NCI-H2107 (cell line): ENCODE measurements around the gene ANKRD37.

ENCODE experiments used
- DNase-seq: peaks from one replicate; lab custom pipeline; 2025; lab: John Stamatoyannopoulos, UW

The ANKRD37 gene

GRCh38 chr4:185380320-185380719 is 16.3 kb upstream of the ANKRD37 start:
- no peak for DNase-seq

- no peak for DNase-seq
Observed at GRCh38 chr4:185381288-185382196, 15.1 kb upstream of the ANKRD37 start.

- no peak for DNase-seq
Observed at GRCh38 chr4:185382754-185383153, 13.9 kb upstream of the ANKRD37 start.

GRCh38 chr4:185383451-185383850 is 13.2 kb upstream of the ANKRD37 start:
- no peak for DNase-seq

DNA sequence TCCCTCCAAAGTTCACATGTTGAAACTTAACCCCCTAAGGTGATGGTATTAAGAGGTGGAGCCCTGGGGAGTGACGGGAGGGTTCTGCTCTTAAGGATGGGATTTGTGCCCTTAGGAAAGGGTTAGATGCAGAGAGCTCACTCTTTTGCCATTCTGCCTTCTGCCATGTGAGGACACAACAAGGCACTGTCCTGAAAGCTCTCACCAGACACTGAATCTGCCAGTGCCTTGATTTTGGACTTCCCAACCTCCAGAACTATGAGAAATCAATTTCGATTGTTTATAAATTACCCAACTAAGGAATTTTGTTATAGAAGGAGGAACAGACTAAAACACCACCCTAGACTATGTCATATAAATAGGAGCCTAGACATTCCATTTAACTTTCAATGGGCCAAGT is 12.6 kb upstream of the ANKRD37 start:
- DNase-seq, result no peak

DNA sequence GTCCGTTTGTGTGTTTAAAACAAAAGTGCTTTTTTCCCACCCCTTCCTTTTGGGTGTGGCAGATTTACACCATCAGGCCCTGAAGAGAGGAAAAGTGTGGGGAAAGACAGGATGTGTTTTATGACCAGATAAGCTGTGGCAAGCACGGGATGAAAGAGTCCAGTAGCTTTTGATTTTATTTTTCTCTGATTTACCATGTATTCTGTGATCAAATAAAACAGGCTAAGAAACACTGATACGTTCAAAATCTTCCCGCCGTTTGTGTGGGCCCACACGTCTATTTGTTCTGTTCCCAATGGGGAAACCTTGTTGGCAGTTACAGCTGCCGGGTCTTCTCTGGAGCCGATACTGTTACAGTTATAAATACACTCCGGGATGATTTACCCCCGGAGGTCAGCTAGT is 11.7 kb upstream of the ANKRD37 start:
- no peak for DNase-seq

- DNase-seq, result no peak
Observed at GRCh38 chr4:185387957-185388356, 8.7 kb upstream of the ANKRD37 start.

- no peak for DNase-seq
Observed at GRCh38 chr4:185390941-185391340, 5.7 kb upstream of the ANKRD37 start.

DNA sequence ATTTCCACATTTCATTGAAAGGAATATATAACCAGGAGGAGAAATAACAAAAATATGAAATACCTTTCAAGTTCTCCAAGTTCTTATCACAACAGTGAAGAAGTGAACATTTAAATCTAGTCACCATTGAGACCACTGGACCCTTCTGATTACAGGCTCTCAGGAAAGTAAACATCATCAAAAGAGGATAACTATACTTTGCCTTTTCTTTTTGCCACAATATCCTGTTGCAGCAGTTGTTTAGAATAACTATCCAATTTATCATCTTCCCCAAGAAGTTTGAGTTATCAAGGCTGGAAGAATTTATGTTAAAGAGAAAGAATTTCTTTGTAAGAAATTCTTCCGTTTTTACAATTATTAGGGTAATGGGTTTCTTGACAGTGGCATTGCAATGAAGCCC is 4.5 kb upstream of the ANKRD37 start:
- DNase-seq, result no peak

- DNase-seq, result no peak
Observed at GRCh38 chr4:185394568-185395237, 1.9 kb upstream of the ANKRD37 start.

- no peak for DNase-seq
Observed at GRCh38 chr4:185395238-185395955, 1.2 kb upstream of the ANKRD37 start, which contains the start of gene LRP2BP. Gene LRP2BP, minus strand, starts transcription at chr4:185395924. Its CDS starts 17,738 bp downstream, at chr4:185378186.

- DNase-seq, result peak; percentile 75
Observed at GRCh38 chr4:185395956-185396723, 501 bp upstream of the ANKRD37 start.

- DNase-seq, result no peak
Observed at GRCh38 chr4:185398618-185399017, 2.0 kb downstream of the ANKRD37 start.

DNA sequence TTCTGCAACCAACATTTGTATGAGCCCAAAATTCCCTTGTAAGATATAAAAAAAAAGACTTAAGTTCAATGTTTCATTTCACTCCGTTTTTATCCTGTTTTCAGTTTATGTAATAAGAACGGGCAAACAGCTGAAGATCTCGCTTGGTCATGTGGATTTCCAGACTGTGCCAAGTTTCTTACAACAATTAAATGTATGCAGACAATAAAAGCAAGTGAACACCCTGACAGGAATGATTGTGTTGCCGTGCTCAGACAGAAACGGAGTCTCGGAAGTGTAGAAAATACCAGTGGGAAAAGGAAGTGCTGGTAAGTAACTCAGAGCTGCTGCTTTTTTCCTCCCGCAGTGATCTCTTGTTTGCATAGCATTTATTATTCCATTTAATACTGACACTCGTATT is 2.8 kb downstream of the ANKRD37 start:
- DNase-seq, result no peak

DNA sequence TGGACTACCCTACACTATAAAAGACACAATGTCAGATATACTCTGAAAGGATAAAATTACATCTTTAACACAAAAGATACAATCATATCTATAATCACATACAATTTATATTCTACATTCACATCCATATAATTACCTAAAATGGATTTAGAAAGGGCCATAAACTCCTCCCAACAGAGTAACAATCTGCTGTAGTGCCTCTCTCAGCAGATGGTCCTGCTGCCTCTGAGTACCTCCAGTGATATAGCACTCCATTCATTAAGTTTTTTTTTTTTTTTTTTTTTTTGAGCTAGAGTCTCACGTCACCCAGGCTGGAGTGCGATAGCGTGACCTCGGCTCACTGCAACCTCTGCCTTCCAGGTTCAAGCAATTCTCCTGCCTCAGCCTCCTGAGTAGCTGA is 7.4 kb downstream of the ANKRD37 start:
- no peak for DNase-seq

DNA sequence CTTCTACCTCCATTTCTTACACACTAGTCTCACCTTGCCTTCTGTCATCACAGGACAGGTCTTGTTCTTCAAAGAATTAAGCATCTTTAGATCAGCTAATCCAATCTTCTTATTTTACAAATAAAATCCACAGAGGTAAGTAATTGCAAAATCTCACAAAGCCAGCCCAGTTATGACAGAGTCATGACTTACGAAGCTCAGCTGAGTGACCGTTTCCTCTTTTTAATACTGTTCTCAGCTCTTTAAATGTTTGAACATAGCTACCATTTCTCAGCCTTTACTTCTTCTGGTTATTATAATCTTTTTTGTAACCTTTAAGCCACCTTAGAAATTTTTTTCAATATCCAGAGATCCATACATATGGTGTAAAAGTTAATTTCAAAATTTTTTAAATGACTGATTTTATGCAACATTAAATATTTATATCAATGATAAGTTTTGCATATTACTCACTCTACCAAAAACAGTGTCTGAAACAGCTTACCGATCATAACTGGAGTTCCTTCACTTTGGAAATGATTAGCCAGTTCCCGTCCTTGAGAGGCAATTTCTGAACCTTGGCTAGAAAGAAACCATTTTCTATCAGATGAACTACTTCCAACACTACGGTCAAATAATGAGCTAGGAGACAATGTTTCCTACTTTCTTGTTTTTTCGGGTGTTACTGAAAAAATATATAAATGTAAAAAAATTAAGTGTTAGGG is 8.8 kb downstream of the ANKRD37 start:
- no peak for DNase-seq

DNA sequence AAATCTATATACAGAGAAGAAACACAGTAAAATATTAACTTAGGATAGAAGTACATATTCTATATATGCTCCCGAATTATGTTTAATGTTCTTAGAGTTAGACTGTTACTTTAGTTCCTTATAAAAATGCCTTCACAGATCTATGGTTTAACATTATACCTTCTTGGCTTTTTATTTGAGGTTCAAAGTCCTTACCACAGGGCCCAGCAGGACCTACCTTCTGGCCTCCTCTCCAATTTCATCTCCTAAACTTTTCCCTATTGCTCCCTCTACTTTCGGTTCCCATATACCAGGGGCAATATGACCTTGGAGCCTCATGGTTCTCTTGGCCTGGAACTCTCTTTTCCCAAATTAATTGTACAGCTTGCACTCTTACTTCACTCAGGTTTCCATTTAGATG is 11.8 kb downstream of the ANKRD37 start:
- DNase-seq, result no peak

GRCh38 chr4:185411849-185412248 is 15.2 kb downstream of the ANKRD37 start:
- no peak for DNase-seq

DNA sequence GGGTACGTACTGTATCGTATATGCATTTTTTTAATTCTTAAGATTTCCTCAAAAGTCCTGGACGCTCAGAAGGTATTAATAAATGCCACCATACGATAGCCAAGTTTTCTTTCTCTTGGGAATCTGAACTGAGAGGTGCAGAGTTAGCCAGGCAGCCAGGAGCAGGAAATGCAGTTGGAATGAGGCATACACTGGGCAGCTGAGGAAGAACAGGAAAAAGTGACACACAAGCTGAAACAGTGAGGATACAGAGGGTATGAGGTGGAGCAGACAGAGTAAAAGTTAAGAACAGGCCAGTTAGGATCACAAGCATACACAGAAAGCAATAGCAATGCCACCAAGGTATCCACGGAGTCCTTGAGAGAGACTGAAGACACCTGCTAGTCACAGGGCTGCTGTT is 15.8 kb downstream of the ANKRD37 start:
- DNase-seq, result no peak

GRCh38 chr4:185416955-185417354 is 20.3 kb downstream of the ANKRD37 start:
- no peak for DNase-seq
